Right lobe of liver (tissue), 4 donors: ENCODE results near the gene DDIAS.

Experiments
- POLR2A ChIP-seq: fragments of 450-650 bp; IDR thresholded peaks from one replicate; pipeline ENCODE4 v1.6.1; 2017; ENCODE audit warnings: antibody characterized with exemption, mild to moderate bottlenecking
- TF ChIP-seq, protein P1 (sequence below), 4 donors: fragments of 200-600 bp in 3 of 4; fragments of 450-650 bp in 1 of 4; IDR thresholded peaks; one replicate each; pipeline versions ENCODE4 v1.5.1 to v1.8.0; 2016 to 2022; ENCODE audit warnings: antibody characterized with exemption in 4 of 4, mild to moderate bottlenecking in 2 of 4
- donor health status: DM: no; HTN: no; CAD: no.
- donor health status: DM: no; HTN: no; CAD: no.
- donor health status: DM: no; HTN: yes; CAD: no.

DNA sequence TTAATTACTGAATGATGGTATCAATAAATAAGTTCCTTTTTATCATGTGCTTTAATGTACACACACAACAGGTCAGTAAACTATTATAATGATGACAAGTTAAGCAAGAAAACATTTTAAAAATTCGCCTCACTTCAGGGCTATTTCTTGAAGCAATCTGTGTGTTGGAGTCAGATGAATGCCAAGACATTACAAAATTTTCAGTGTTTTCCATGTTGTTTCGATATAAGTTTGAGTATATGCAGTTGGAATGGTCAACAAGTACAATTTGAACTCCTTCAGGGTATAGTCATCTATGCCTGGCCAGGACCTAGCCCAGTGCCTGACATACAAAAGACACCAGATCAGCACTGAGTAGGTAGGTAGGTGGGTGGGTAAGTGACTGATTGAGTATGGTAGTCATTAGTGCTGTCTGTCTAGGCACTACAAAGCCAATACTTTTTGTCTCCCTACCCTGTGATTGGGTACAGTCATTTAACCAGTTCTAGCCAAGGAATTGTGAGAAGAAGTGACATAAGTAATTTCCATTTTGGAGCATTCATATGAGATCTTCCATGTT is 8.8 kb upstream of the DDIAS start:
- TF ChIP-seq, protein P1, sequence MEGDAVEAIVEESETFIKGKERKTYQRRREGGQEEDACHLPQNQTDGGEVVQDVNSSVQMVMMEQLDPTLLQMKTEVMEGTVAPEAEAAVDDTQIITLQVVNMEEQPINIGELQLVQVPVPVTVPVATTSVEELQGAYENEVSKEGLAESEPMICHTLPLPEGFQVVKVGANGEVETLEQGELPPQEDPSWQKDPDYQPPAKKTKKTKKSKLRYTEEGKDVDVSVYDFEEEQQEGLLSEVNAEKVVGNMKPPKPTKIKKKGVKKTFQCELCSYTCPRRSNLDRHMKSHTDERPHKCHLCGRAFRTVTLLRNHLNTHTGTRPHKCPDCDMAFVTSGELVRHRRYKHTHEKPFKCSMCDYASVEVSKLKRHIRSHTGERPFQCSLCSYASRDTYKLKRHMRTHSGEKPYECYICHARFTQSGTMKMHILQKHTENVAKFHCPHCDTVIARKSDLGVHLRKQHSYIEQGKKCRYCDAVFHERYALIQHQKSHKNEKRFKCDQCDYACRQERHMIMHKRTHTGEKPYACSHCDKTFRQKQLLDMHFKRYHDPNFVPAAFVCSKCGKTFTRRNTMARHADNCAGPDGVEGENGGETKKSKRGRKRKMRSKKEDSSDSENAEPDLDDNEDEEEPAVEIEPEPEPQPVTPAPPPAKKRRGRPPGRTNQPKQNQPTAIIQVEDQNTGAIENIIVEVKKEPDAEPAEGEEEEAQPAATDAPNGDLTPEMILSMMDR (IDR thresholded peaks at IDR 0.05): no peak
- no peak for TF ChIP-seq POLR2A
